Endodermal cell (in vitro differentiated cells): ENCODE measurements around the gene NADK2. TPM values are rescaled to one million over a fixed set of nuclear protein-coding genes. Genes with fewer than 3 reads are reported as not detected.

Experiments
- DNase-seq: peaks from one replicate; pipeline ENCODE4 v3.0.0-alpha.2; 2017
- H3K27ac ChIP-seq: 2 replicates; pipeline ENCODE4 v1.5.1; 2013; ENCODE audit warnings: mild to moderate bottlenecking, low read depth, low read length, moderate library complexity
- H3K27me3 ChIP-seq: 2 replicates; pipeline ENCODE4 v1.6.1; 2013; ENCODE audit warnings: mild to moderate bottlenecking, low read length, moderate library complexity; ENCODE audit not compliant: insufficient read depth, control insufficient read depth, poor library complexity, severe bottlenecking
- H3K36me3 ChIP-seq: 2 replicates; pipeline ENCODE4 v1.7.0; 2013; ENCODE audit warnings: mild to moderate bottlenecking, low read length, moderate library complexity; ENCODE audit not compliant: control insufficient read depth, insufficient read depth
- H3K4me1 ChIP-seq: one replicate; pipeline ENCODE4 v1.7.0; 2013; ENCODE audit warnings: low read length; ENCODE audit not compliant: control insufficient read depth, insufficient read depth
- H3K4me3 ChIP-seq: 2 replicates; pipeline ENCODE4 v1.5.1; 2013; ENCODE audit warnings: mild to moderate bottlenecking, low read length, moderate library complexity
- H3K9ac ChIP-seq: 2 replicates; pipeline ENCODE4 v1.6.1; 2013; ENCODE audit warnings: mild to moderate bottlenecking, low read length, moderate library complexity; ENCODE audit not compliant: poor library complexity, severe bottlenecking; ENCODE audit errors: extremely low read depth
- H3K9me3 ChIP-seq: 2 replicates; pipeline ENCODE4 v1.6.1; 2013; ENCODE audit warnings: mild to moderate bottlenecking, low read length, moderate library complexity; ENCODE audit not compliant: control insufficient read depth
- H3K27ac Mint-ChIP-seq: 2 replicates; pipeline ENCODE4 v1.8.0; 2020; ENCODE audit warnings: mixed read lengths
- H3K27me3 Mint-ChIP-seq: 2 replicates; pipeline ENCODE4 v1.8.0; 2021; ENCODE audit warnings: mild to moderate bottlenecking, mixed read lengths; ENCODE audit not compliant: insufficient read depth
- H3K36me3 Mint-ChIP-seq: 2 replicates; pipeline ENCODE4 v1.8.0; 2020; ENCODE audit warnings: low read depth, mixed read lengths
- H3K4me1 Mint-ChIP-seq: 2 replicates; pipeline ENCODE4 v1.8.0; 2020; ENCODE audit warnings: mixed read lengths
- H3K4me3 Mint-ChIP-seq: 2 replicates; pipeline ENCODE4 v1.8.0; 2020; ENCODE audit warnings: mild to moderate bottlenecking, moderate library complexity, mixed read lengths
- H3K9me3 Mint-ChIP-seq: 2 replicates; pipeline ENCODE4 v1.8.0; 2020; ENCODE audit warnings: mild to moderate bottlenecking, mixed read lengths
- WGBS, 2 experiments: methylation state at CpG; one replicate each; pipeline versions ENCODE4 v1.1.5 to v1.1.7; 2013; ENCODE audit warnings: missing lambda C conversion rate in 2 of 2, mixed read lengths in 1 of 2; ENCODE audit not compliant: insufficient coverage in 1 of 2, insufficient read length in 1 of 2; 5-methylcytosine and 5-hydroxymethylcytosine counted together
- total RNA-seq, 2 donors: library from RNA; stranded (reverse); fragmentation: NEBNext Ultra II Directional in 1 of 2; extraction: Animal tissue kit (Norgen Biotek cat#: 25700) in 1 of 2; gene quantifications; 2 replicates in 1 of 2; 3 replicates in 1 of 2; pipeline ENCODE4 v1.2.1, GENCODE V29; 2021
- TF ChIP-seq, protein P1 (sequence below): fragments of 200-600 bp; sonication (generic); conservative IDR thresholded peaks from 2 replicates; pipeline ENCODE4 v1.5.0; 2021; ENCODE audit warnings: antibody characterized with exemption, mild to moderate bottlenecking

The NADK2 gene
- total RNA-seq, 2 donors from 2014 or later, result 27.5 to 44.5 TPM

DNA sequence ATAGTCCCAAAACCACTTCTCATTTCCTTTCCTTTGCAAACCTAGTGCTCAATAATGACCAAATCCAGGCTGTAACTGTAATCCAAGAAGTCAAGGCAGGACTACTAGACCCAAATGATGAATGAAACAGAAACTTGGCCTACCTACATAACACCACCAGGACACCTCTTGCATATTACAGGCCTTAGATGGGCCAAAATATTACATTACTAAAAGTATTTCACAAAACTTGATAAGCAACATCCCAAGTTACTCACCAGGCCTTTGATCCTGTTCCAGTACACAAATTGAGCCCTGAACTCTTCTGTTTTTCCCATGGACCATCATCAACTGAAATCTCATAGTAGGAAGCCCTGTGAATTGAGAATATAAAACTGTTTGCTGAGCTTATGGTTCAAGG, 34.8 kb downstream of the NADK2 start:
- H3K9me3 Mint-ChIP-seq, result no peaks in the 10 kb centered on the region
- H3K36me3 Mint-ChIP-seq, result peaks cover 18% of the 10 kb centered on the region
- Histone ChIP-seq H3K9ac (no peak overlapping the region), H3K36me3 (peaks cover 15% of the 10 kb centered on the region), H3K27ac (no peak overlapping the region), H3K4me1 (no peaks in the 10 kb centered on the region), H3K27me3 (no peaks in the 10 kb centered on the region), H3K9me3 (no peaks in the 10 kb centered on the region), H3K4me3 (no peak overlapping the region)
- TF ChIP-seq, protein P1, sequence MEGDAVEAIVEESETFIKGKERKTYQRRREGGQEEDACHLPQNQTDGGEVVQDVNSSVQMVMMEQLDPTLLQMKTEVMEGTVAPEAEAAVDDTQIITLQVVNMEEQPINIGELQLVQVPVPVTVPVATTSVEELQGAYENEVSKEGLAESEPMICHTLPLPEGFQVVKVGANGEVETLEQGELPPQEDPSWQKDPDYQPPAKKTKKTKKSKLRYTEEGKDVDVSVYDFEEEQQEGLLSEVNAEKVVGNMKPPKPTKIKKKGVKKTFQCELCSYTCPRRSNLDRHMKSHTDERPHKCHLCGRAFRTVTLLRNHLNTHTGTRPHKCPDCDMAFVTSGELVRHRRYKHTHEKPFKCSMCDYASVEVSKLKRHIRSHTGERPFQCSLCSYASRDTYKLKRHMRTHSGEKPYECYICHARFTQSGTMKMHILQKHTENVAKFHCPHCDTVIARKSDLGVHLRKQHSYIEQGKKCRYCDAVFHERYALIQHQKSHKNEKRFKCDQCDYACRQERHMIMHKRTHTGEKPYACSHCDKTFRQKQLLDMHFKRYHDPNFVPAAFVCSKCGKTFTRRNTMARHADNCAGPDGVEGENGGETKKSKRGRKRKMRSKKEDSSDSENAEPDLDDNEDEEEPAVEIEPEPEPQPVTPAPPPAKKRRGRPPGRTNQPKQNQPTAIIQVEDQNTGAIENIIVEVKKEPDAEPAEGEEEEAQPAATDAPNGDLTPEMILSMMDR, result no peak
- H3K27ac Mint-ChIP-seq, result no peak overlapping the region
- no peaks in the 10 kb centered on the region for H3K27me3 Mint-ChIP-seq
- no peak overlapping the region for H3K4me3 Mint-ChIP-seq
- DNase-seq, result no peak
- no peaks in the 10 kb centered on the region for H3K4me1 Mint-ChIP-seq

DNA sequence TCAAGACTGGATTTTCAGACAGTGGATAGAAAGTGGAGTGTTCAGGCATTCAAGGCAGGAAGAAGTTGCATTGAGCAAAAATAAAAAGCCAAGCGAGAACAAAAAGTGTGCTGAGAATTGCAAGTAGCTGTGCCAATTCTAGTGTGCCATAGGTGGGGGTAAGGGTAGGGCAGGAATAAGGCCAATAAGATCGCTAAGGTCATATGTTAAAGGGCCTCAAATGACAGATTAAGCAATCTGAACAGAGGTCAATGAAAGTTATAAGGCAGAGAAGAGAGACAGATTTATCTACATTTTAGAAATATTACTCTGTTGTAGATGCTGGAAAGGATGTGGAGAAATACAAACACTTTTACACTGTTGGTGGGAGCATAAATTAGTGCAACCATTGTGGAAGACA, 36.4 kb downstream of the NADK2 start:
- Mint-ChIP-seq H3K27me3 (no peaks in the 10 kb centered on the region), H3K9me3 (no peaks in the 10 kb centered on the region), H3K36me3 (peaks cover 15% of the 10 kb centered on the region), H3K27ac (no peak overlapping the region), H3K4me3 (no peak overlapping the region), H3K4me1 (no peaks in the 10 kb centered on the region)
- Histone ChIP-seq H3K9me3 (no peaks in the 10 kb centered on the region), H3K4me1 (no peaks in the 10 kb centered on the region), H3K27ac (no peak overlapping the region), H3K36me3 (peaks cover 12% of the 10 kb centered on the region), H3K9ac (no peak overlapping the region), H3K4me3 (no peak overlapping the region), H3K27me3 (no peaks in the 10 kb centered on the region)
- DNase-seq, result no peak
- WGBS, 2 experiments, result 98 to 100% methylated on average over 1 to 2 of the region's 2 CpGs
- TF ChIP-seq, protein P1, result no peak

DNA sequence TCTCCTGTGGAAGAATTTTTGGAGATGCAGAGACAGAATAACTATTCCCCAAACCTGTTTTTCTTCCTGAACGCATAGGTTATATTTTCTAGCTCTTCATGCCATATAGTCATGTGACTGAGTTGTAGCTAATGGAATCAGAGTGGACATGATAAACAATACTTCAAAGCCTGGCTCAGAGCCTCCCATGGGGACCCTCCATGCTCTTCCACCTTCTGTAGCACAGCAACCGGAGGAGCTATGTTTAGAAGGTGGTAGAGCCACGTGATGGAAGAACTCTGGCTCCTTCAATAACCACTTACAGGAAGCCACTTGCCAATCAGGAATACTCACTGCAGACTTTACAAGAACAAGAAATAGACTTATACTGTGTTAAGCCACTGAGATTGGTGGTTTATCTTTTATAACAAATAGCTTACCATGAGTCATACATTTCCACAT, 39.2 kb downstream of the NADK2 start:
- Histone ChIP-seq H3K27ac (no peak overlapping the region), H3K4me3 (no peak overlapping the region), H3K9ac (no peak overlapping the region), H3K4me1 (no peaks in the 10 kb centered on the region), H3K27me3 (no peaks in the 10 kb centered on the region), H3K9me3 (no peaks in the 10 kb centered on the region), H3K36me3 (peaks cover 18% of the 10 kb centered on the region)
- Mint-ChIP-seq H3K4me1 (no peaks in the 10 kb centered on the region), H3K27ac (no peak overlapping the region), H3K27me3 (no peaks in the 10 kb centered on the region), H3K9me3 (no peaks in the 10 kb centered on the region), H3K4me3 (no peak overlapping the region), H3K36me3 (peaks cover 18% of the 10 kb centered on the region)
- TF ChIP-seq, protein P1, result no peak
- DNase-seq, result no peak
- WGBS, 2 experiments, result 92 to 95% methylated on average over 3 of the region's 3 CpGs
